K562 (cell line): Measurements from ENCODE around the gene ATXN2L. TPM values are rescaled to one million over a fixed set of nuclear protein-coding genes. Genes with fewer than 3 reads are reported as not detected.
A peak's percentile ranks its signal among the peaks of the same experiment; 100 is the strongest.

Experiments
- ASH1L ChIP-seq: fragments of 450-650 bp; IDR thresholded peaks from 2 replicates; pipeline ENCODE4 v1.6.1; 2018; ENCODE audit warnings: borderline replicate concordance, mild to moderate bottlenecking, low read depth; ENCODE audit not compliant: partially characterized antibody
- GTF2F1 ChIP-seq: IDR thresholded peaks from 2 replicates; pipeline ENCODE4 v1.6.1; 2011; ENCODE audit warnings: low read depth, low read length, improper control_type of control experiment
- HNRNPK ChIP-seq: fragments of 200-400 bp; formaldehyde crosslinking; IDR thresholded peaks from one replicate; pipeline ENCODE4 v1.6.1; 2018; ENCODE audit warnings: mild to moderate bottlenecking, low read depth, low read length; ENCODE audit not compliant: poor library complexity, severe bottlenecking
- LEF1 ChIP-seq: fragments of 450-650 bp; IDR thresholded peaks from 2 replicates; pipeline ENCODE4 v1.6.1; 2016; ENCODE audit warnings: mild to moderate bottlenecking
- RBM15 ChIP-seq: fragments of 200-400 bp; formaldehyde crosslinking; IDR thresholded peaks from 2 replicates; pipeline ENCODE4 v1.6.1; 2018; ENCODE audit warnings: mild to moderate bottlenecking, low read length, moderate library complexity; ENCODE audit not compliant: insufficient read depth
- RFX5 ChIP-seq: IDR thresholded peaks from 2 replicates; pipeline ENCODE4 v1.6.1; 2011; ENCODE audit warnings: low read depth, mild to moderate bottlenecking, improper control_type of control experiment, low read length
- TAF1 ChIP-seq: IDR thresholded peaks from 2 replicates; pipeline ENCODE4 v1.6.1; 2011; ENCODE audit warnings: mild to moderate bottlenecking, low read length, moderate library complexity; ENCODE audit not compliant: insufficient read depth, control insufficient read depth, severe bottlenecking; ENCODE audit errors: extremely low read depth
- ZC3H4 ChIP-seq: sonication (generic); formaldehyde crosslinking; IDR thresholded peaks from 2 replicates; pipeline ENCODE4 v1.9.0; 2021; ENCODE audit warnings: missing genetic modification reagents, borderline replicate concordance
- ZNF121 ChIP-seq: sonication (generic); formaldehyde crosslinking; conservative IDR thresholded peaks from 2 replicates; pipeline ENCODE4 v1.8.0; 2022; ENCODE audit warnings: missing genetic modification reagents
- ZNF143 ChIP-seq: sonication (generic); formaldehyde crosslinking; IDR thresholded peaks from 2 replicates; pipeline ENCODE4 v1.9.0; 2022; ENCODE audit warnings: mild to moderate bottlenecking, missing genetic modification reagents
- ZNF174 ChIP-seq: fragments of 250-450 bp; sonication (Bioruptor Pico); IDR thresholded peaks from 2 replicates; pipeline ENCODE4 v1.4.0; 2020; ENCODE audit warnings: mild to moderate bottlenecking
- ZNF3 ChIP-seq: fragments of 250-450 bp; sonication (Bioruptor Pico); IDR thresholded peaks from 2 replicates; pipeline ENCODE4 v1.5.0; 2021; ENCODE audit warnings: mild to moderate bottlenecking, moderate library complexity
- ZNF57 ChIP-seq: fragments of 450-650 bp; formaldehyde crosslinking; IDR thresholded peaks from 2 replicates; pipeline ENCODE4 v1.4.0; 2020; ENCODE audit warnings: mild to moderate bottlenecking, moderate library complexity
- polyA plus RNA-seq, 8 experiments: library from polyadenylated mRNA; depleted of rRNA in 4 of 8; stranded (reverse) in 5 of 8; unstranded in 3 of 8; fragments of >200 nt; fragmentation: Nextera tagmentation in 2 of 8; fragmentation: Illumina TruSeq in 1 of 8; extraction: Ambion mirVana in 2 of 8; extraction: Trizol in 1 of 8; gene quantifications; 2 replicates each; pipeline versions ENCODE4 v1.2.1 to v1.2.3, GENCODE V29; 2011 to 2014; ENCODE audit warnings: inconsistent platforms in 1 of 8, missing spikeins in 1 of 8
- total RNA-seq, 7 experiments: library from RNA; depleted of rRNA in 6 of 7; stranded (reverse); fragments of >200 nt in 6 of 7; fragmentation: Illumina TruSeq in 2 of 7; extraction: Trizol in 2 of 7; gene quantifications; 2 replicates each; pipeline versions ENCODE4 v1.2.1 to v1.2.3, GENCODE V29; 2011 to 2021; ENCODE audit warnings: low replicate concordance in 1 of 7
- TF ChIP-seq, protein P1 (sequence below), 2 experiments: fragments of 450-650 bp; IDR thresholded peaks; 2 replicates each; pipeline ENCODE4 v1.6.1; 2016; ENCODE audit warnings: mild to moderate bottlenecking in 2 of 2, borderline replicate concordance in 1 of 2, low read depth in 1 of 2, moderate library complexity in 1 of 2
- TF ChIP-seq, protein P2 (sequence below): sonication (generic); formaldehyde crosslinking; IDR thresholded peaks from 2 replicates; pipeline ENCODE4 v1.8.1; 2023; ENCODE audit warnings: mild to moderate bottlenecking, missing genetic modification reagents
- TF ChIP-seq, protein P3 (sequence below): fragments of 200-800 bp; sonication (Bioruptor generic); IDR thresholded peaks from 2 replicates; pipeline ENCODE4 v1.6.1; 2017; ENCODE audit warnings: missing genetic modification characterization, missing compliant biosample characterization

The ATXN2L gene
- total and polyA plus RNA-seq, 9 of the 15 experiments (the other 6 are each of a cell fraction or from before 2014, with no cell fraction given): 3.8 to 280 (median 37.2) TPM

DNA sequence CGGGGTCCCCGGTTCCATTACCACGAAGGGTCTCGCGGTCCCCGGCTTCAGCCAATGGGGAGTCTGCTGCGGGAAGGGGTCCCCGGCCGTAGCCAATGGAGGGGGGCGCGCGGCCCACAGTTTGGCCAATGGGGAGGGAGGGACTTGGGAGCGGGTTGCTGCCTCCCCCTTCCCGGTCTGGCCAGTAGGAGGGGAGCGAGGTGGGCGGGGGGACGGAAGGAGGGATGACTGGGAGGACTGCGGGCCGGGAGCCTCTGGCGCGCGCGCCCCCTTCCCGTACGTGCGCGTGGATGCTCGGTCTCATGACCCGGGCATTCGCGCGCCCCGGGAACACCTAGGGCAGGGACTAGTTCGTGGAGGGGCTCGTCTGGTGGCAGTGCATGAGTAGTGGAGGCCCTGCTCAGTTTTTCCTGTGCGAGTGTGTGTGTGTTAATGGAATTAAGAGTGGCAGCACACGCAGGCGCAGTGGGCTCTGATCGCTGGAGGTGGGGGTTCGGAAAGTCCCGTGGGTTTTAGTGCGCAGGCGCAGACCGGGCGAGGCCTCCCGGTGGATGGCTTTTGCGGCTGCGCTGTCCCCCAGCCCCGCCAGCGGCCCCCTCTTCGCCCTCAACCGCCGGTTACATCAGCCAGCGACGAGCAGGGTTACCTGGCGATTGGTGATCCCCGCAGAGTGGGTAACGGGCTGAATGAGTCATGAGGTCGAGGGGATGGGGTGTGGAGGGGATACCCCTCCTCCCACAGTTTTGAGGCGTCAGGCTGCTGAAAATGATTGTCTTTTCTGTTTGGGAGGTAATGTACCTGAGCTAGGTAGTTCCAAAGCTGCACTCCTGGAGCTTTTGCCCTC is 1.3 kb downstream of the ATXN2L start (continued):
- TF ChIP-seq, protein P1, sequence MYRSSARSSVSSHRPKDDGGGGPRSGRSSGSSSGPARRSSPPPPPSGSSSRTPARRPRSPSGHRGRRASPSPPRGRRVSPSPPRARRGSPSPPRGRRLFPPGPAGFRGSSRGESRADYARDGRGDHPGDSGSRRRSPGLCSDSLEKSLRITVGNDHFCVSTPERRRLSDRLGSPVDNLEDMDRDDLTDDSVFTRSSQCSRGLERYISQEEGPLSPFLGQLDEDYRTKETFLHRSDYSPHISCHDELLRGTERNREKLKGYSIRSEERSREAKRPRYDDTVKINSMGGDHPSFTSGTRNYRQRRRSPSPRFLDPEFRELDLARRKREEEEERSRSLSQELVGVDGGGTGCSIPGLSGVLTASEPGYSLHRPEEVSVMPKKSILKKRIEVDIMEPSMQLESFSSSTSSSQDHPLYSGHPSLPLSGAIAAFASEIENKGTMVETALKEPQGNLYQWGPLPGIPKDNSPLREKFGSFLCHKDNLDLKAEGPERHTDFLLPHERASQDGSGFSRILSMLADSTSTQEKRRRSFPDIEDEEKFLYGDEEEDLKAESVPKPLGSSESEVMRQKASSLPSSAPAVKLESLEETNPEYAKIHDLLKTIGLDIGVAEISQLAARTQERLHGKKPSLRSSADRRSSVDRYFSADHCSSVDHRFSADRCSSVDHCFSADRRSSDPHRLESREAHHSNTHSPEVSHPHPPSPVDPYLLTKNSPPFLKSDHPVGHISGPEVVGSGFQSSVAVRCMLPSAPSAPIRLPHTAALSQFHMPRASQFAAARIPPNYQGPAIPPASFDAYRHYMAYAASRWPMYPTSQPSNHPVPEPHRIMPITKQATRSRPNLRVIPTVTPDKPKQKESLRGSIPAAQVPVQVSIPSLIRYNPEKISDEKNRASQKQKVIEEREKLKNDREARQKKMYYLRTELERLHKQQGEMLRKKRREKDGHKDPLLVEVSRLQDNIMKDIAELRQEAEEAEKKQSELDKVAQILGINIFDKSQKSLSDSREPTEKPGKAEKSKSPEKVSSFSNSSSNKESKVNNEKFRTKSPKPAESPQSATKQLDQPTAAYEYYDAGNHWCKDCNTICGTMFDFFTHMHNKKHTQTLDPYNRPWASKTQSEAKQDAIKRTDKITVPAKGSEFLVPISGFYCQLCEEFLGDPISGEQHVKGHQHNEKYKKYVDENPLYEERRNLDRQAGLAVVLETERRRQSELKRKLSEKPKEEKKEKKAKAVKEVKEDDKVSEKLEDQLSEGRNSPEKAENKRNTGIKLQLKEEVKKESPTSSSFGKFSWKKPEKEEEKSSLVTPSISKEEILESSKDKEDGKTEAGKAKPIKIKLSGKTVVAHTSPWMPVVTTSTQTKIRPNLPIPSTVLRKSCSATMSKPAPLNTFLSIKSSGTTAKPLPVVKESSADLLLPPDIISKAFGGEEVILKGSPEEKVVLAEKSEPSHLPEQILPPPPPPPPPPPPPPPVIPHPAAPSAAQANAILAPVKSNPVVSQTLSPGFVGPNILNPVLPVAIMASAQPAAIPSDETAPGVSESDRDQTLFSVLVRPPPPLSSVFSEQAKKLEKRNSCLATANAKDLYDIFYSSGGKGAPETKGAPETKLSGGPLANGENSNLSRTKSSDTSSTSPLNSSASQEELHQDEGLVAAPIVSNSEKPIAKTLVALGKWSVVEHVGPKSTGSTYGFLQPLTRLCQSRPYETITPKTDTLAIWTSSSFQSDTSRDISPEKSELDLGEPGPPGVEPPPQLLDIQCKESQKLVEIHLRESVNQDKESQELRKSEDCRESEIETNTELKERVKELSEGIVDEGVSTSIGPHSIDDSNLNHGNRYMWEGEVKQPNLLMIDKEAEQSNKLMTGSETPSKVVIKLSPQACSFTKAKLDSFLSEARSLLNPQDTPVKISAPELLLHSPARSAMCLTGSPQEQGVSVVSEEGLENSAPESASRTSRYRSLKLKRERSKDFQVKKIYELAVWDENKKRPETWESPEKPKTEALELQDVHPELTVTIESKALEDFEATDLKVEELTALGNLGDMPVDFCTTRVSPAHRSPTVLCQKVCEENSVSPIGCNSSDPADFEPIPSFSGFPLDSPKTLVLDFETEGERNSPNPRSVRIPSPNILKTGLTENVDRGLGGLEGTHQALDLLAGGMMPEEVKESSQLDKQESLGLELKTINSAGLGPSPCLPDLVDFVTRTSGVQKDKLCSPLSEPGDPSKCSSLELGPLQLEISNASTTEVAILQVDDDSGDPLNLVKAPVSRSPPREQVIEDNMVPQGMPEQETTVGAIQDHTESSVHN (IDR thresholded peaks at IDR 0.05; ENCODE audit: borderline replicate concordance in 1 of 2, low read depth in 1 of 2): no peak
- TF ChIP-seq ZNF143 (CRISPR knock-in tag): no peak
- TF ChIP-seq RFX5: no peak
- no peak; the same call in 1 of the 2 replicates for TF ChIP-seq LEF1
- TF ChIP-seq ZNF121 (CRISPR knock-in tag): no peak
- TF ChIP-seq TAF1: peak; percentile 40
- TF ChIP-seq ZC3H4: no peak
- no peak for TF ChIP-seq ZNF3 (CRISPR knock-in tag)
- no peak for TF ChIP-seq HNRNPK
- no peak for TF ChIP-seq RBM15
- TF ChIP-seq, protein P2, sequence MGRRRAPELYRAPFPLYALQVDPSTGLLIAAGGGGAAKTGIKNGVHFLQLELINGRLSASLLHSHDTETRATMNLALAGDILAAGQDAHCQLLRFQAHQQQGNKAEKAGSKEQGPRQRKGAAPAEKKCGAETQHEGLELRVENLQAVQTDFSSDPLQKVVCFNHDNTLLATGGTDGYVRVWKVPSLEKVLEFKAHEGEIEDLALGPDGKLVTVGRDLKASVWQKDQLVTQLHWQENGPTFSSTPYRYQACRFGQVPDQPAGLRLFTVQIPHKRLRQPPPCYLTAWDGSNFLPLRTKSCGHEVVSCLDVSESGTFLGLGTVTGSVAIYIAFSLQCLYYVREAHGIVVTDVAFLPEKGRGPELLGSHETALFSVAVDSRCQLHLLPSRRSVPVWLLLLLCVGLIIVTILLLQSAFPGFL: no peak
- TF ChIP-seq ZNF57 (CRISPR knock-in tag): no peak
- no peak for TF ChIP-seq ZNF174 (CRISPR knock-in tag)
- TF ChIP-seq, protein P3, sequence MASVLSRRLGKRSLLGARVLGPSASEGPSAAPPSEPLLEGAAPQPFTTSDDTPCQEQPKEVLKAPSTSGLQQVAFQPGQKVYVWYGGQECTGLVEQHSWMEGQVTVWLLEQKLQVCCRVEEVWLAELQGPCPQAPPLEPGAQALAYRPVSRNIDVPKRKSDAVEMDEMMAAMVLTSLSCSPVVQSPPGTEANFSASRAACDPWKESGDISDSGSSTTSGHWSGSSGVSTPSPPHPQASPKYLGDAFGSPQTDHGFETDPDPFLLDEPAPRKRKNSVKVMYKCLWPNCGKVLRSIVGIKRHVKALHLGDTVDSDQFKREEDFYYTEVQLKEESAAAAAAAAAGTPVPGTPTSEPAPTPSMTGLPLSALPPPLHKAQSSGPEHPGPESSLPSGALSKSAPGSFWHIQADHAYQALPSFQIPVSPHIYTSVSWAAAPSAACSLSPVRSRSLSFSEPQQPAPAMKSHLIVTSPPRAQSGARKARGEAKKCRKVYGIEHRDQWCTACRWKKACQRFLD (CRISPR knock-in tag): no peak; the same call in 1 of the 2 replicates
- TF ChIP-seq GTF2F1: 0 out of 2 replicates have a peak, but pooled peaks have one; percentile 22
- TF ChIP-seq ASH1L: peak; percentile 86
